HG02678 (cell line): ENCODE data around the gene IGSF6.
"Not testable (repeated sequence)": the region's sequence is repeated elsewhere in the genome, so short reads cannot be mapped to it uniquely, and the experiment has no call there.

Source experiments
- ATAC-seq: cut with Tn5 transposase; IDR thresholded peaks from one replicate; pipeline ENCODE4 v1.9.1; 2021; ENCODE audit warnings: mild to moderate bottlenecking, moderate library complexity; ENCODE audit not compliant: unreplicated experiment

Gene IGSF6

GRCh38 chr16:21652453-21652852, at the start of gene IGSF6:
TSS of gene IGSF6 (minus strand) at chr16:21652608. CDS start at chr16:21652598, 10 bp downstream.
- no peak for ATAC-seq

- ATAC-seq = no peak
Observed at GRCh38 chr16:21701271-21701670, 48.9 kb upstream of the IGSF6 start.

GRCh38 chr16:21698169-21699032, 46.0 kb upstream of the IGSF6 start:
- ATAC-seq = no peak

GRCh38 chr16:21697032-21697431, 44.6 kb upstream of the IGSF6 start:
- no peak for ATAC-seq

GRCh38 chr16:21694609-21695008, 42.2 kb upstream of the IGSF6 start:
- no peak for ATAC-seq

GRCh38 chr16:21690967-21691366, 38.6 kb upstream of the IGSF6 start:
- ATAC-seq = not testable (repeated sequence)

- no peak for ATAC-seq
Observed at GRCh38 chr16:21689107-21689506, 36.7 kb upstream of the IGSF6 start.

- ATAC-seq = no peak
Observed at GRCh38 chr16:21685034-21685455, 32.6 kb upstream of the IGSF6 start.

- ATAC-seq = no peak
Observed at GRCh38 chr16:21684199-21684598, 31.8 kb upstream of the IGSF6 start.

GRCh38 chr16:21683184-21683583, 30.8 kb upstream of the IGSF6 start:
- no peak for ATAC-seq

GRCh38 chr16:21680714-21681113, 28.3 kb upstream of the IGSF6 start:
- not testable (repeated sequence) for ATAC-seq

GRCh38 chr16:21674456-21674855, 22.0 kb upstream of the IGSF6 start:
- ATAC-seq = not testable (repeated sequence)

GRCh38 chr16:21673469-21673868, 21.1 kb upstream of the IGSF6 start:
- no peak for ATAC-seq

GRCh38 chr16:21667575-21667974, 15.2 kb upstream of the IGSF6 start:
- no peak for ATAC-seq

GRCh38 chr16:21666772-21667171, 14.4 kb upstream of the IGSF6 start:
- no peak for ATAC-seq

- no peak for ATAC-seq
Observed at GRCh38 chr16:21664801-21665492, 12.5 kb upstream of the IGSF6 start.

GRCh38 chr16:21663889-21664647, 11.7 kb upstream of the IGSF6 start, which contains the start of gene OTOA:
TSS of gene OTOA (plus strand) at chr16:21663968. CDS start at chr16:21678515, 14,547 bp downstream.
- no peak for ATAC-seq

- ATAC-seq = no peak
Observed at GRCh38 chr16:21659124-21659523, 6.7 kb upstream of the IGSF6 start.

- no peak for ATAC-seq
Observed at GRCh38 chr16:21656795-21657768, 4.7 kb upstream of the IGSF6 start.

- ATAC-seq = no peak
Observed at GRCh38 chr16:21654881-21655280, 2.5 kb upstream of the IGSF6 start.
